GM21528 (cell line): ENCODE data around the gene CRADD.

Source experiments
- ATAC-seq: cut with Tn5 transposase; IDR thresholded peaks from one replicate; pipeline ENCODE4 v1.9.1; 2021; ENCODE audit warnings: mild to moderate bottlenecking, moderate library complexity; ENCODE audit not compliant: unreplicated experiment, low FRiP score

Gene CRADD

GRCh38 chr12:93886533-93887511 lies 209.6 kb downstream of the CRADD start:
- ATAC-seq, result no peak

GRCh38 chr12:93888964-93889363 lies 211.8 kb downstream of the CRADD start:
- ATAC-seq, result no peak

GRCh38 chr12:93889516-93890212 lies 212.5 kb downstream of the CRADD start:
- no peak for ATAC-seq

GRCh38 chr12:93892423-93893268 lies 215.5 kb downstream of the CRADD start:
- ATAC-seq, result no peak

DNA sequence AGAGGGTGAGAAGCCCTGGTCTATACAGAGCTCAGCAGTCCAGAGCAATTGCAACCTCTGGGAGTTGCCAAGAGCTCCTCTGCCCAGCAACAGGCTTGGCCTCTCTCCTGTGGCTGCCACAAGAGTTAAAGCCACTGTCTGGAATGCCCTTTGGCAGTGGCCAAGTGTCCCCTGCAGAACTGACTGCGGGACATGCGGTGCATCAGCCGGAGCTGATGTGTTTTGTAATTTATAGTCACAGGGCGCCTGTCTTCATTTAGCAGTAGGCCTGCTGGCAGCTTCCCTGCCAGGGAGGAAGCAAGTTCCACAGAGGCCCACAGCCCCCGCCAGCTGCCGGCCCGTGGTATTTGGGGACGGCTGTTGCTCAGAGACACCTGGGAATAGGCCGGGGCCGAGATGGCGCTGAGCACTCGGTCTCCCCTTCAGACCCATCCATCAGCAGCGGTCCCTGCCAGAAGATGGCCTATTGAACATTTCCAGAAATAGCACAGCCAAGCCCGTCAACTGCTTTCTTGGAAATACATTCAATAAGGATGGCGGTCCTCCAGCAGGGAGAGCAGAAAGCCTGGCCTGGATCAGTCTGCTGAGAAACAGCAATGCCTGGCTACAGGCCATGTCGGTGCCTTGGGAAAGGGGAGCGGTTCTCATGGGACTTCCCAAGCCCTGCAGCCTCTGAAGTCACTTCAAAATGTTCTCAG lies 217.4 kb downstream of the CRADD start:
- ATAC-seq, result no peak

DNA sequence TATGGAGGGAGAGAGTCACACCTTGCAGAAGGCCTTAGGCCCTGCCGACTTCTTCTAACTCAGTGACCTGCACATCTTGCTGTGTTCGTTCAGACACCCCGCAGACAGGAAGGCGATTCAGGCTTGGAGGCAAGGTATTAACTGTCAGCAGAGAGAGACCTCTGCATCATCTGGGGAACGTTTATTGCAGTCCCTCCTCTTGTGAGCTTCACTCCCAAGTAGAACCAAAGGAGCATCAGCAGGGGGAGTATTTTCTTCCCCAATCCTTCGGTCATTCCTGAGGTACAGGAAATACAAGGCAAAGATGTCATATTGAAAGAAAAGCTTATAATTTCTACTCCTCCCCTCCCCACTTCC lies 217.9 kb downstream of the CRADD start:
- ATAC-seq, result no peak

GRCh38 chr12:93896427-93896826 lies 219.3 kb downstream of the CRADD start:
- ATAC-seq, result no peak

DNA sequence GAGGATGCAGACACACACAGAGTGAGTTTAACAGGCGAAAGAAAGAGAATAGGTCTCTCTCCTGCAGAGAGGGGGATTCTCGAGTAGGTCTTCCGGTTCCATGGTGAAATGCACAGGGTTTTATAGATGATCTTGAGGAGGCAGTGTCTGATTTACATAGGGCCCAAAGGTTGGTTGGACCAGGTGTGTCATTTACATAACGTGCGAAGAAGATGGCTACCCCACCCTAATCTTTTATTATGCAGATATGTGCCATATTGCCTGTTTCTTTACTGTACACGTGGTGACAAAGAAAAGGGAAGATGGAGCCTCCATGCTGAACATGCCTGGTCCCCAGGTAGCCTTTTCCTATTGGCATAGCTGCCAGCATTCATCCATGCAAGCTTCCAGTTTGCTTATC lies 219.8 kb downstream of the CRADD start:
- no peak for ATAC-seq

DNA sequence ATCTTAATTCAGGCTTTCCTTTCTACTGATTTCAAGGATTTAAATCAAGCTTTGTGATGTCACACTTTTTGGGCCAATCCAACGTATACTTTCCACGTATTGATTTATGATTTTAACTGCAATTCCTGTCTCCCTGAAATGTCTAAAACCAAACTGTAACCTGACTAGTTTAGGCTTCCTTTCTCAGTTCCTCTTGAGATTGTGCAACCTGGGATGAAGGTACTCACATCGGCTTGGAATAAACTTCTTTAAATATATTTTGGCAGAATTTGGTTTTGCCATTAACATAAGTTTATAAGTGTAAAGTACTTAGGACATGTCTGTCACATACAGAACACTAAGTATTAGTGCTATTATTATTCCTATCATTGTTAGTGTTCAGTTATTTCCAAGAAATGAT lies 224.6 kb downstream of the CRADD start:
- no peak for ATAC-seq

GRCh38 chr12:93902192-93902591 lies 225.0 kb downstream of the CRADD start:
- no peak for ATAC-seq

- ATAC-seq, result no peak
Observed at GRCh38 chr12:93902736-93903562, 225.8 kb downstream of the CRADD start.

GRCh38 chr12:93904124-93904523 lies 226.9 kb downstream of the CRADD start:
- no peak for ATAC-seq

GRCh38 chr12:93908264-93908663 lies 231.1 kb downstream of the CRADD start:
- no peak for ATAC-seq

DNA sequence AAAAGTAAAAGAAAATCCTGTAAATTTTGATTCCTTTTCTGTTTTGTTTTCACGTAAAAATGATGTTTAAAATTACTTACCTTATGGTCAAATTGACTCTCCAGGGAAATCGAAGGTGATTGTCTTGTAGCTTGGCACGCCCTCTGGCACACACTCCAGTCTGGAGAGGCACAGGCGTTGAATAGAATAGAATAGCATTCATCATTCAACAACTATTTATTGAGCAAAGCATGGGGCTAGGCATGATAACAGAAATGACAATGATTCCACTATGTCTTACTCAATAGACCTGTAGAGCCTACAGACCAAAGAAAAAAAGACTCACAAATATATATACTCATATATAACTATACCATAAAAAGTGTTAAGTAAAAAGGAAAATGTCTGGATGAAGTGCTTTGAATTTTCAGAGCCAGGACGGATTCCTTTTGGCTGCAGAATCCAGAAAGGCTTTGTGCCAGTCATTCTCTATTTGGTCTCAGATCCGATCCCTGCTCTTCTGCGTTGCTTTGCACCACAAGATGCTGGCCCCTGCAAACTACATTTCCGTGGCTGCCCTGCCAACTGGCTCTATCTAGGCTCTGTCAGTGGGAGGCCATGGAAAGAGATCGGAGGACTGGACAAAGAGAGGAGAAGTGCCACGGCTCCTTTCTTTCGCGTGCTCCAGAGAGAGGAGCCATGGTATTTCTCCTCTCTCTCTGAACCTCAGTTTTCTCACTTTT lies 231.8 kb downstream of the CRADD start:
- ATAC-seq, result no peak

DNA sequence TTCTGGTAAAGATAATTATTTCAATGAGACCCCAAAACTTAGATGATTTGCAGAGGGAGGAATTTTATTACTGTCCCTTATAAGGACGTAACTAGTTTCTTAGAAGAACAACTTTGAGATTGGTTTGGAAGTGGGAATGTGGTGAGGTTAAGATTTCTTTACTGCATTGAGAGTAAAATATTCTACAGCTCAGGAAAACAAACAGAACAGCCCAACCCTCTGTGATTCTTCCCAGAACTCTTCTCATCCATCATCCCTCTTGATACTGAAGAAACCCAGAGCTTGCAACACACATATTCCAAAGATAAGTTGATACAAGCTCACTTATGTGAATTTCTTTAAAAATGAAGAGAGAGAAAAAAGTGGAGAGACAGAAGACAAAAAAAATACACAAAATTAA lies 234.2 kb downstream of the CRADD start:
- no peak for ATAC-seq

DNA sequence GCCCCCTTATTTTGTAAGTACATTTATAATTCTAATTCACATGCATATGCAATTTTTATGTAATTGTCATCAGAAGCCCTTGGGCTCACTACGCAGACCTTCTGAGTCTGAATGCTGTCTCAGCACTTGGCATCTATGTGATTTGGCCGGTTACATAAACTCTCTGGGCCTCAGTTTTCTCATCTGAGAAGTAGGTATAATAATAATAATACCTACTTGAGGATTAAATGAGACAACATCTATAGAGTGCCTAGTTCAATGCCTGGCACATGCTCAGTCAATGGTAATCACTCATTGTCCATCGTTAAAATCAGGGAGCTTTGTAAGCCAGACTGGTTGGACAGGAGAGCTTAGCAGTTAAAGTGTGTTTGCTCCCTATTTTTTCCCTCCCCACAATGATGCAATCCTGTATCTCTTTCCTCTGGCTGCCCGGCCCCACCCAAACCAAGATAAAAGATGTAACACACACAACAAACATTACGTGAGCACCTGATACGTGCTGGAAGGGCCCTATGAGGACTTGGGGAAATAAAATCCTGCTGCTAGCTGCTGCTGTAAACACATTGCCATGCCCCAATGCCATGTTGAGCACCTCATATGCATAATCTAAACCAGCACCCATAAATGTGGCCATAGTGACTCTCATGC lies 235.0 kb downstream of the CRADD start:
- no peak for ATAC-seq

DNA sequence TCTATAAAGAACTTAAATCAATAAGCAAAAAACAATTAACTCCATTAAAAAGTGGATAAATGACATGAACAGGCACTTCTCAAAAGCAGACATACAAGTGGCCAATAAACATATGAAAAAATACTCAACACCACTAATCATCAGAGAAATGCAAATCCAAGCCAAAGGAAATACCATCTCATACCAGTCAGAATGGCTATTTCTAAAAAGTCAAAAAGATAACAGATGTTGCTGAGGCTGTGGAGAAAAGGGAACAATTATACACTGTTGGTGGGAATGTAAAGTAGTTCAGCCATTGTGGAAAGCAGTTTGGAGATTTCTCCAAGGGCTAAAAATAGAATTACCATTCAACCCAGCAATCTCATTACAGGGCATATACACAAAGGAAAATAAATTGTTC lies 236.7 kb downstream of the CRADD start:
- no peak for ATAC-seq

- ATAC-seq, result no peak
Observed at GRCh38 chr12:93914281-93914680, 237.1 kb downstream of the CRADD start.
